HUDEP-2 (cell line): ENCODE measurements around the gene DAB2IP.
"Not testable (repeated sequence)": the region's sequence is repeated elsewhere in the genome, so short reads cannot be mapped to it uniquely, and the experiment has no call there.

ENCODE experiments used
- DNase-seq, 76 experiments: peaks; one replicate each; lab custom pipeline; 2025; ENCODE audit not compliant: unreplicated experiment in 76 of 76; lab: John Stamatoyannopoulos, UW

Gene DAB2IP

GRCh38 chr9:121651295-121652020 is at the start of gene DAB2IP:
Gene DAB2IP, plus strand, starts transcription at chr9:121651634. Its CDS starts 142 bp downstream, at chr9:121651776.
- no peak for DNase-seq

- no peak for DNase-seq
Measured at GRCh38 chr9:121603028-121603427, 48.4 kb upstream of the DAB2IP start.

GRCh38 chr9:121604242-121604641 is 47.2 kb upstream of the DAB2IP start:
- DNase-seq, result no peak

- DNase-seq, result no peak
Measured at GRCh38 chr9:121604654-121605053, 46.8 kb upstream of the DAB2IP start.

- no peak for DNase-seq
Measured at GRCh38 chr9:121607434-121608167, 43.8 kb upstream of the DAB2IP start.

- no peak for DNase-seq
Measured at GRCh38 chr9:121608168-121608853, 43.1 kb upstream of the DAB2IP start.

GRCh38 chr9:121609822-121610637 is 41.4 kb upstream of the DAB2IP start:
- no peak for DNase-seq

GRCh38 chr9:121610638-121610953 is 40.8 kb upstream of the DAB2IP start:
- DNase-seq, result no peak

GRCh38 chr9:121612511-121612998 is 38.9 kb upstream of the DAB2IP start:
- DNase-seq, result no peak

GRCh38 chr9:121613009-121613752 is 38.3 kb upstream of the DAB2IP start:
- no peak for DNase-seq

GRCh38 chr9:121616123-121616755 is 35.2 kb upstream of the DAB2IP start:
- DNase-seq, result no peak

GRCh38 chr9:121618504-121618903 is 32.9 kb upstream of the DAB2IP start:
- DNase-seq, result no peak

GRCh38 chr9:121618910-121619309 is 32.5 kb upstream of the DAB2IP start:
- DNase-seq, result not testable (repeated sequence)

GRCh38 chr9:121619545-121620324 is 31.7 kb upstream of the DAB2IP start:
- DNase-seq, result no peak

- DNase-seq, result no peak
Measured at GRCh38 chr9:121620325-121620673, 31.1 kb upstream of the DAB2IP start.

- DNase-seq, result peak in 22 of 76 experiments; percentile 1 to 44 (median 14)
Measured at GRCh38 chr9:121620777-121621449, 30.5 kb upstream of the DAB2IP start.

- no peak for DNase-seq
Measured at GRCh38 chr9:121622387-121623203, 28.8 kb upstream of the DAB2IP start.
